SKM-1 (cell line): ENCODE measurements around the gene DLX1.
"Not testable (repeated sequence)": the region's sequence is repeated elsewhere in the genome, so short reads cannot be mapped to it uniquely, and the experiment has no call there.

Experiments used
- DNase-seq: peaks from one replicate; lab custom pipeline; 2025; ENCODE audit not compliant: unreplicated experiment; lab: John Stamatoyannopoulos, UW

DLX1 gene

GRCh38 chr2:172063446-172063845, 21.9 kb upstream of the DLX1 start:
- no peak for DNase-seq

DNA sequence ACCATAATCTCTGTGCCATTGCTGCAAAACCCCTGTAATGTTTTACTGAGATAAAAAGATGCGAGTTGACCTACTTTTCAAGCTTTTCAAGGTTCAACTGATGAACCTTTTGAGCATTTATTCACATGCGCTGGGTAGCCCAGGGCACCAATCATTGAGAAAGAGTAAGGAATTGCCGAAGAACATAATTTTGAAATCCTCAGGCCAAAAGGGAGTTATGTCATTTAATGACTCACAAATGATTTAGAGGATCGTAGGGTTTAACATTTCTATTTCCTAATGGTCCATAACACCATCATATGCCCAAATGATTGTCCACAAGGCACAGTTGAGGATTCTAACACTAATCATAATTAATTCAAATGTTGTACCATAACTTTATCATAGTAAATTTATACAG, 20.2 kb upstream of the DLX1 start:
- DNase-seq = no peak

DNA sequence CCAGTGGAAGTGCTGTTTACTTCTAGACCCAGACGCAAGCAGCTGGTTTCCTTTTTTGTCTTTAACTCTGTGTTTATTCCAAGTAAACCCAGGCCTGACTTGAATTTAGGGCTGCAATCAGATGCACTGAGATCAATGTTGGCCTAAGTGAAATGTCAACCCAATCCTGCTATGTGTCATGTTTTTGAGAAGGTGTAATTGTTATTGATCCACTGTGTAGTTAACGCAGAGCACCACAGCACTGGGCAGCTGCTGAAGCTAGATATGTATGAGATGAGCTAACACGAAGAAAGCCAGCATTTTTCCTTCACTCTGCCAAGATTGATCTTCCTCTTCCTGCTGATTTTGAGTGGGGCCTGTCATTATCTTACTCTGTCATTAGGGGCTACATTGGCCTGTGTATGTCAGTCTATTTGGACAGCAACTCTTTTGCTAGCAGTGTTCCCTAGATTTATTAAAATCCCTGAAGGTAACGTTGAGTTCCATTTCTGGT, 18.9 kb upstream of the DLX1 start:
- no peak for DNase-seq

GRCh38 chr2:172067905-172068304, 17.4 kb upstream of the DLX1 start:
- not testable (repeated sequence) for DNase-seq

DNA sequence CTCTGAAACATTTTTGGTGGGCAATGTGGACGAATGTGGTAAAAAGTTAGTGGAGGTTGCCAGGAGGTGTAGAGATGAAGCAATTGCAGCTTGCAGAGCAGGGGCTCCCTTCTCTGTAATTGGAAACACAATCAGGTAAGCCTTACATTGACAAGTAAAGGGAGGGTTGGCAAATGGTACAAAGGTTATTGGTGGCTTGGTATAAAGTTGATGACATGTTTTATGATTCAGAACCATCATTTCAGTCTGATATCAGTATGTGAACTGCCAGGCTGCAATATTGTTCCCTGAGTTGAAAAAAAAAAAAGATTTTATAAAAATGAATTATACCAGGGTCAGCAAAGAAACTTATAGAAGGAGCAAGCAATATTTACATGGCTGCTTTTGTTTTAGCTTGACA, 14.4 kb upstream of the DLX1 start:
- DNase-seq = no peak

DNA sequence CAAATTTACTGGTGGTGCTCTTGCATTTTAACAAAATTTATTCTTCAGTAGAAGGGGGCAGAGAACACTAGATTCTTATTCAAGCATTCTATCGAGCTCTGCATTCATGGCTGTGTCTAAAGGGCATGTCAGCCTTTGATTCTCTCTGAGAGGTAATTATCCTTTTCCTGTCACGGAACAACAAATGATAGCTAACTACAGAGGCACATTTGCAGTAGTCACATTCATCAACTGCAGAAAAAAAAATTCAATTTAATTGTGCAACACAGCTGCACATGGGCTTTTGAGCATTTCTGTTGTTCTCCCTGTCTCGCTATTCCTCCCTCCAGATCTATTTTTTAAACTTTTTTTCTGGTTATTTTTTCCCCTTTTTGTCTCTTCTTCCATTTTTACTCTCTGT, 13.0 kb upstream of the DLX1 start:
- DNase-seq = no peak

DNA sequence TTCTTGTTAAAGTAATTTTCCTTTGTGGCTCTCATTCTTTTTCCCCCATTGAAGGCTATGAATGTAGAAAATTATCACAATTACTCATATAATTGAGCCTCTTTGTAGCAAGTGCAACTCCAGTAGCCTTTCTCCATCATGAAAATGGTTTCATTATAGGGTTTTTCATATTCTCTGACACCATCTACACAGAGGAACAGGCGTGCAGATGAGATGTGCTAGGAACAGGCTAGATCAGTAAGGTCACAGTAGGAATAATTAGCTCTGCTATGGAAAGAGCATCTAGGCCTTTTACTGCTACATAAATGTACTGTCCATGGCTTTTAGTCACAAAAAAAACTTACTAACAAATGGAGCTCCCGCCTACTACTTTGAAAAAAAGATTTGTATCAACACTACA, 12.6 kb upstream of the DLX1 start:
- DNase-seq = no peak

DNA sequence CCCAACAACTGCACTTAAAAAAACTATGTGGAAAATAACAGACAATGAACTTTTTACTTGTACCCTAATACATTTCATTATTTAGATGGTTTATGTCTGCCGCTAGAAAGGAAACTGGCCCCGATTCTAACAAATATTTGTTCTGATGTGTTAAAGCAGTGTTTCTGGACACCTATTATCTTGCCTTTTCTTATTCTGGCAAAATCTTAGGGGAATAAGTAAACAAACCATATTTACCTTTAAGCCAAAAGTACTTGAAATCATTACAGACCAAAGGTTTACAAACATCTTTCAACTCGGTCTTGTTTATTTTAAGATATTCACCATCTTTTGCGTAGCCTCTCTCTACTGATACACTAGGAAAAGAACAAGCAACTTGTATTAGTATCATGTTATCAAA, 11.8 kb upstream of the DLX1 start:
- DNase-seq = no peak

DNA sequence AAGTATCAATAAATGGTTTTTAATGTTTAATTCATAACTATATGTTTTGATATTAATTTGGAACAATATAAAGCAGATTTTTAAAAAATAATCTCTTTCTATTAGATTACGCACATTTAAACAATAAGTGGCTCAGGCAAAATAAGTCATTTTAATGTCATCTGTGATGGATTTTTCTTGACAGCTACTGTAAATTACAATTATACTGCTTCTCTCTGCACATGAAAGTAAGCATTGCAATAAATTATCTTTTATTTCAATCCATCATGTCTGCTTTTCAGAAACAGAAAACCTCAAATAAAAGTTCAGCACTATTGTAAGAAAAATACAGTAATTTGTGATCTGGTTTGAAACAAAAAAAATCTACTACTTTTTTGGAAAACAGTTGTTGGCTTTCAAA, 11.1 kb upstream of the DLX1 start:
- no peak for DNase-seq

DNA sequence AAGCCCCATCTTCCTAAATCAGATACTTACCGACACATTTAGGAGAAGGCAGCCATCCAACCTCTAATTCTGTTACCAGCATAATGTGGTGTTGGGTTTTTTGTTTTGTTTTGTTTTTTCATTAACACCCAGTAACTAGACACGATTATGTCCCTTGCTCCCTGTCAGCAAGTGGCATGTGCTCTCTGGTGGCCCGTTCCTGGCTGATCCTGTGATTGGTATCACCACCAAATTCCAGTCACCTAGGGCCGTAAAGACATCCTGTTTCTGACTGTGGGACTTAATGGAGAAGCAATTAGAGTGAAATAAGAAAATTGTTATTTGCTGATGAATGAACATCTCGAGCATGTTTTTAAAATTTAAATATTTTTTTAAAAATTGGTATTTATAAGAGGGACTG, 5.9 kb upstream of the DLX1 start:
- DNase-seq = no peak

GRCh38 chr2:172079838-172080640, 5.3 kb upstream of the DLX1 start:
- DNase-seq = no peak

DNA sequence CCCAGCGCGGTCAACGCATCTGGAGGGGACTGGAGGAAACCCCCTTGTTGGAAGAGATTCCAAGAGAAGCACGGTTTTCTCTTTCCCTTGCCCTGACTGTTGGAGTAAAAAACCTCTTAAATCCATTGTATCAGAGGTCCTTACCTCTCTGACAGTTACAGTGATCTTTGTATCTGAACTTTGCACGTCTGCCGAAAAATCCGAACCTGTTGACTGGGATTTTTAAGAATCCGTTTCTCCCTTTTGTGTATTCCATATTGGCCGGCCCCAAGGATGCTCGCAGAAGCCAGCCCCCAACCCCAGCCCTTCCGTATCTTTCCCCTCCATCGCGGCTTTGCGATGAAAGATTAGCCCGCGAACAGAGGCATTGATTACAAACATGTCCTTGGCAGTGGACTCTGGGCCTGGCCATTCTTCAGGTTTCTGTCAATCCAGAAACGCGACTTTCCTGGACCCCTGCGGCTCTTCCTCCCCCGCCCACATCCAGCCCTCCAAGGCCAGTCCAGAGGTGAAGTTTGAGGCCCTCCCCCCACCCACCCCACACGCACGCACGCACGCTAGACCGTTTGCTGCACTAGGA, 4.6 kb upstream of the DLX1 start:
- DNase-seq = no peak

- DNase-seq = no peak
These were observed 3.9 kb upstream of the DLX1 start for GRCh38 chr2:172081221-172082022.

- no peak for DNase-seq
These were observed 3.0 kb upstream of the DLX1 start for GRCh38 chr2:172082105-172082943.

DNA sequence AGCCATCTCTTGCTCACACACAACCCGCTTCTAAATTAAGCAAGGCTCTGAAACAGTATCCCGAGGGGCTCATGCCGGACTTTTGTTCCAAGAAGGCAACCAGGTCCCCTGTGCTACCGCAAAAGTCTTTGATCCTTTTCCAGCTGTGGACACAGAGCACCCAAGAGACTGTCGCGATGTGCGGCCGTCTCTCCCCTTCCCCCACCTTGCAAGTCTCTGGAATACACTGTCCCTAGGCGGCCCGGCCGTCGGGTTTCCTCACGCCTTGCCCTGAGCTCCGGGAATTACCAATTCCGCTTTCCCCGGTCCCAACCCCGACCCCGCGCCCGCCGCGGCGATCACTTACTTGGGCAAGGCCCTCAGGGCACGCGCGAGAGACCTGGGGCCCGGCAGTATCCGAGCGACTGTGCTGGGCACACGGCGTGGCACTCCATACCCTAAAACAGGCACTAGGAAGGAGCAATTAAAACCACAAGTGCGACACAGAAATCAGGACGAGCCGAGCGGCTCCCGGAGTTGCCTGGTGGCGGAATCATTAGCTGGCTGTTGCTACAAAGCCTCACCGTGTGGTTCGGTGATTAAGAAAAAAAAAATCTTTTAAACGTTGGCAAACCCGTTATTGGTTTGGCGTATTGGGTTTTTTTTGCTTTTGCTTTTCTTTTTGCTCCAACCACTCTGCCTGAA, 2.2 kb upstream of the DLX1 start:
- no peak for DNase-seq

- DNase-seq = no peak
These were observed 1.5 kb upstream of the DLX1 start for GRCh38 chr2:172083628-172084394.

DNA sequence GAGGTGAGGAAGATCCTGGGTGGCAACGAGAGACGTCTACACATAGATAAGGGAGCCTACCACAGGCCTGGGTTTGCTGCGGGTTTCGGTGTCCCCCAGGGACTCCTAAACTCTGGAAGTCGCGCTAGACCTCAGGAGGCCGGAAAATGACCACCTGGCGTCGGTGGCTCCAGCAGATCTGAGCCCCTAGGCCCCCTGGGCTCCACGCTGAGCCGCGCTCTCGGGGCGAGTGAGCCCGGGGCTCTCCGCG, 987 bp upstream of the DLX1 start:
- no peak for DNase-seq

- peak; percentile 69 for DNase-seq
These were observed 455 bp upstream of the DLX1 start for GRCh38 chr2:172084645-172085459.
